ENCODE data around the gene LRIT1. TPM values are rescaled to one million over a fixed set of nuclear protein-coding genes. Genes with fewer than 3 reads are reported as not detected.

Gene LRIT1
- total RNA-seq, 1 experiment from 2014 or later, result not detected

DNA sequence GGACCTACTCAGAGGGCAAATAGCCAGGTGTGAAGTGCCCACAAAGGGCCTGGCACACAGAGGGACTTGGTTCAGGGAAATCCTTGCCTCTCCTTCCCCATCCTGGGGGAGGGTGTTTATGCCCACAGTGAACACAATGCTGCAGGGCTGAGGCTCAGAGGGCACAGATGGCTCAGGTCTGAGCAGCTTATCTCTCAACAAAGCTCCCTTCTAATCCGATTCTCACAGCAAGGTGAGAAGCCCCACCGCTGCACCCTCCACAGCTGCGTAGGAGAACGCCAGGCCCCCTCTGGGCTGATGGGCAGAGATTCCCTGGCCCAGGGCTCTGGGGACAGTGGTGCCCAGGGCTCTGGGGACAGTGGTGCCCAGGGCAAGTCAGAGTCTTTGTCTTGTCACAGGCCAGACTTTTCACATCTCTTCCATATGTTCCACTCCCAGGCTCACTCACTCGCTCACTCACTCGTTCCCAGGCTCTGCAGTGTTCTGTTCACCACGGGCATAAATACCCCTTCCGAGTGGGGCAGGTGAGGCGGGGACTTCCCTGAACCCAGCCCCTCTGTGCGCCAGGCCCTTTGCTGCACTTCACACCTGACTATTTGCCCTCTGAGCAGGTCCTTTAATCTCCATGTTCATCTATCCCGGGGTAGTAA, 55.7 kb downstream of the LRIT1 start:
- Histone ChIP-seq H2AFZ (no peak overlapping the region), H3F3A (ENCODE audit: insufficient read depth, low read depth) (no peaks in the 10 kb centered on the region), H3K36me3 (ENCODE audit: low read depth) (no peaks in the 10 kb centered on the region), H3K9me3 (ENCODE audit: insufficient read depth, low read depth) (no peaks in the 10 kb centered on the region), H3K27me3 (ENCODE audit: insufficient read depth, low read depth) (peaks cover 83% of the 10 kb centered on the region), H3K4me2 (no peak overlapping the region), H3K4me3 (no peak overlapping the region), H3K4me1 (replicated peaks; ENCODE audit: insufficient read depth) (no peaks in the 10 kb centered on the region), H3K27ac (no peak overlapping the region), H3K9me2 (ENCODE audit: insufficient read depth) (no peaks in the 10 kb centered on the region), H4K20me1 (ENCODE audit: insufficient read depth) (no peaks in the 10 kb centered on the region), H3K79me2 (ENCODE audit: low read depth) (no peaks in the 10 kb centered on the region)
- ChIA-PET POLR2A (ENCODE audit: unreplicated experiment) (no interaction called here), CTCF (no interaction called here)
- DNase-seq, result no peak
- intact Hi-C loops (cut with micrococcal nuclease; ENCODE audit: unreplicated experiment), result no loop called here
- no TSS peak for BruUV-seq (replicated peaks)
- no peak for TF ChIP-seq EZH2 (IDR thresholded peaks at IDR 0.05; ENCODE audit: low read depth)
- TF ChIP-seq CTCF (conservative IDR thresholded peaks at IDR 0.05), result no peak

GRCh38 chr10:84184517-84184916, 56.8 kb downstream of the LRIT1 start:
- Histone ChIP-seq H3F3A (ENCODE audit: insufficient read depth, low read depth) (no peaks in the 10 kb centered on the region), H3K27me3 (ENCODE audit: insufficient read depth, low read depth) (peaks cover 74% of the 10 kb centered on the region), H3K9me3 (ENCODE audit: insufficient read depth, low read depth) (no peaks in the 10 kb centered on the region), H3K9me2 (ENCODE audit: insufficient read depth) (no peaks in the 10 kb centered on the region), H4K20me1 (ENCODE audit: insufficient read depth) (no peaks in the 10 kb centered on the region), H3K4me3 (no peak overlapping the region), H3K4me2 (no peak overlapping the region), H3K27ac (no peak overlapping the region), H3K79me2 (ENCODE audit: low read depth) (no peaks in the 10 kb centered on the region), H3K36me3 (ENCODE audit: low read depth) (no peaks in the 10 kb centered on the region), H3K4me1 (replicated peaks; ENCODE audit: insufficient read depth) (no peaks in the 10 kb centered on the region), H2AFZ (no peak overlapping the region)
- BruUV-seq (replicated peaks), result no TSS peak
- POLR2A ChIA-PET (ENCODE audit: unreplicated experiment), result no interaction called here
- no peak for DNase-seq
- CTCF ChIA-PET, result no interaction called here
- intact Hi-C loops (cut with micrococcal nuclease; ENCODE audit: unreplicated experiment), result no loop called here
- no peak for TF ChIP-seq EZH2 (IDR thresholded peaks at IDR 0.05; ENCODE audit: low read depth)
- TF ChIP-seq CTCF (conservative IDR thresholded peaks at IDR 0.05), result no peak

GRCh38 chr10:84181631-84182030, 59.7 kb downstream of the LRIT1 start:
- no TSS peak for BruUV-seq (replicated peaks)
- no peaks in the 10 kb centered on the region for H4K20me1 ChIP-seq (ENCODE audit: insufficient read depth)
- ChIA-PET POLR2A (ENCODE audit: unreplicated experiment) (no interaction called here), CTCF (interaction anchor here (0.5 kb wide), 1 partner anchor 1132 kb away, joined by 3 read pairs; no protein-coding TSS in a partner anchor)
- H3K79me2 ChIP-seq (ENCODE audit: low read depth), result no peaks in the 10 kb centered on the region
- no peak overlapping the region for H3K4me2 ChIP-seq
- peaks cover 57% of the 10 kb centered on the region for H3K27me3 ChIP-seq (ENCODE audit: insufficient read depth, low read depth)
- TF ChIP-seq CTCF (conservative IDR thresholded peaks at IDR 0.05) (no peak), EZH2 (IDR thresholded peaks at IDR 0.05; ENCODE audit: low read depth) (no peak)
- DNase-seq, result no peak
- H3K4me1 ChIP-seq (replicated peaks; ENCODE audit: insufficient read depth), result no peaks in the 10 kb centered on the region
- H3K27ac ChIP-seq, result no peak overlapping the region
- no peaks in the 10 kb centered on the region for H3K9me2 ChIP-seq (ENCODE audit: insufficient read depth)
- no peaks in the 10 kb centered on the region for H3K36me3 ChIP-seq (ENCODE audit: low read depth)
- no peak overlapping the region for H2AFZ ChIP-seq
- H3K9me3 ChIP-seq (ENCODE audit: insufficient read depth, low read depth), result no peaks in the 10 kb centered on the region
- intact Hi-C loops (cut with micrococcal nuclease; ENCODE audit: unreplicated experiment), result no loop called here
- peaks cover 3% of the 10 kb centered on the region; the same call in 1 of the 2 replicates for H3F3A ChIP-seq (ENCODE audit: insufficient read depth, low read depth)
- no peak overlapping the region for H3K4me3 ChIP-seq

Other genes starting within 250 kb of the LRIT1 start
- 268 and 291 TPM in 2 replicates for gene GHITM, start 102.0 kb downstream of the LRIT1 start, total RNA-seq (2021)
- gene GPR15LG, start 67.7 kb downstream of the LRIT1 start, total RNA-seq (2021), result not detected in 2 replicates
- gene CDHR1, start 47.0 kb downstream of the LRIT1 start, total RNA-seq (2021), result not detected in 2 replicates
- gene LRIT2, start 16.0 kb downstream of the LRIT1 start, total RNA-seq (2021), result not detected in 2 replicates
- gene RGR, start 3.5 kb upstream of the LRIT1 start, total RNA-seq (2021), result not detected in 2 replicates
- gene CCSER2, start 87.0 kb upstream of the LRIT1 start, total RNA-seq (2021), result 42.2 and 56.6 TPM in 2 replicates

Measured in PC-9 (cell line).